Left lobe of liver (tissue), 2 donors: Measurements from ENCODE around the gene XRN2. TPM values are rescaled to one million over a fixed set of nuclear protein-coding genes. Genes with fewer than 3 reads are reported as not detected.
"Not testable (repeated sequence)": the region's sequence is repeated elsewhere in the genome, so short reads cannot be mapped to it uniquely, and the experiment has no call there.

Experiments
- ATAC-seq: fragments of 200-7000 bp; cut with Tn5 transposase; one replicate; pipeline ENCODE4 v1.9.1; 2020; ENCODE audit warnings: mild to moderate bottlenecking, moderate library complexity
- DNase-seq: peaks from one replicate; pipeline ENCODE4 v3.0.0-alpha.2; 2020; ENCODE audit warnings: low spot score
- total RNA-seq: library from RNA; stranded (reverse); gene quantifications from one replicate; pipeline ENCODE4 v1.2.1, GENCODE V29; 2021
- donor health status: DM: no; HTN: no; CAD: no; lungs with moderate emphysema.
- donor health status: DM: no; HTN: yes; CAD: no.

XRN2 gene
- total RNA-seq, 1 donor from 2014 or later: 18.4 TPM

- DNase-seq (no peak), ATAC-seq (no peak)
Observed at GRCh38 chr20:21386111-21386510, 83.0 kb downstream of the XRN2 start.

GRCh38 chr20:21387528-21387927 is 84.4 kb downstream of the XRN2 start:
- ATAC-seq (no peak), DNase-seq (no peak)

- ATAC-seq: peak; percentile 57
- DNase-seq: no peak
Observed at GRCh38 chr20:21388566-21388965, 85.4 kb downstream of the XRN2 start.

GRCh38 chr20:21389368-21389767 is 86.2 kb downstream of the XRN2 start:
- ATAC-seq (no peak), DNase-seq (no peak)

GRCh38 chr20:21390768-21391167 is 87.6 kb downstream of the XRN2 start:
- no peak for DNase-seq
- ATAC-seq: no peak

- DNase-seq (no peak), ATAC-seq (no peak)
Observed at GRCh38 chr20:21391185-21391971, 88.2 kb downstream of the XRN2 start.

GRCh38 chr20:21391972-21392352 is 88.8 kb downstream of the XRN2 start:
- ATAC-seq (no peak), DNase-seq (no peak)

- ATAC-seq (no peak), DNase-seq (no peak)
Observed at GRCh38 chr20:21393166-21393565, 90.0 kb downstream of the XRN2 start.

GRCh38 chr20:21393816-21394519 is 90.8 kb downstream of the XRN2 start:
- DNase-seq (no peak), ATAC-seq (no peak)

- ATAC-seq: no peak
Observed at GRCh38 chr20:21394551-21394950, 91.4 kb downstream of the XRN2 start.

GRCh38 chr20:21395051-21395665 is 92.0 kb downstream of the XRN2 start:
- DNase-seq (no peak), ATAC-seq (no peak)

More at GRCh38 chr20:21394551-21394950, 91.4 kb downstream of the XRN2 start:
- no peak for DNase-seq

GRCh38 chr20:21395666-21396598 is 92.8 kb downstream of the XRN2 start:
- no peak for ATAC-seq
- no peak for DNase-seq

GRCh38 chr20:21396599-21397340 is 93.6 kb downstream of the XRN2 start:
- peak; percentile 21 for ATAC-seq

GRCh38 chr20:21397341-21398108 is 94.4 kb downstream of the XRN2 start, which contains the start of gene NKX2-4:
NKX2-4 (minus strand) TSS chr20:21397526; CDS start chr20:21397399, 127 bp downstream.
- DNase-seq (no peak), ATAC-seq (no peak)

More at GRCh38 chr20:21396599-21397340, 93.6 kb downstream of the XRN2 start:
- no peak for DNase-seq

GRCh38 chr20:21398109-21399004 is 95.2 kb downstream of the XRN2 start:
- ATAC-seq (no peak), DNase-seq (no peak)

GRCh38 chr20:21399005-21399475 is 95.9 kb downstream of the XRN2 start:
- ATAC-seq (no peak), DNase-seq (no peak)

GRCh38 chr20:21411725-21412124 is 108.6 kb downstream of the XRN2 start:
- DNase-seq: no peak

GRCh38 chr20:21413996-21414395 is 110.9 kb downstream of the XRN2 start:
- ATAC-seq: not testable (repeated sequence)

More at GRCh38 chr20:21411725-21412124, 108.6 kb downstream of the XRN2 start:
- ATAC-seq: no peak

More at GRCh38 chr20:21413996-21414395, 110.9 kb downstream of the XRN2 start:
- not testable (repeated sequence) for DNase-seq
